HCT116 (cell line): ENCODE measurements around the gene WWOX.

ENCODE experiments used
- SRF ChIP-seq: IDR thresholded peaks from 2 replicates; pipeline ENCODE4 v1.6.1; 2012; ENCODE audit warnings: low read depth
- YY1 ChIP-seq: IDR thresholded peaks from 2 replicates; pipeline ENCODE4 v1.6.1; 2011; ENCODE audit warnings: low read length, low read depth, moderate library complexity, mild to moderate bottlenecking; ENCODE audit not compliant: insufficient replicate concordance; ENCODE audit errors: extremely low read depth
- TF ChIP-seq, protein P1 (sequence below), 3 experiments: fragments of 200-600 bp in 1 of 3; sonication (generic) in 1 of 3; IDR thresholded peaks in 2 of 3; conservative IDR thresholded peaks in 1 of 3; 2 replicates each; pipeline ENCODE4 v1.5.1; 2012 to 2017; ENCODE audit warnings: low read depth in 2 of 3, low read length in 2 of 3, antibody characterized with exemption in 1 of 3, borderline replicate concordance in 1 of 3, control low read depth in 1 of 3, mild to moderate bottlenecking in 1 of 3, mixed read lengths in 1 of 3, mixed run types in 1 of 3, moderate library complexity in 1 of 3; ENCODE audit not compliant: insufficient read depth in 1 of 3

DNA sequence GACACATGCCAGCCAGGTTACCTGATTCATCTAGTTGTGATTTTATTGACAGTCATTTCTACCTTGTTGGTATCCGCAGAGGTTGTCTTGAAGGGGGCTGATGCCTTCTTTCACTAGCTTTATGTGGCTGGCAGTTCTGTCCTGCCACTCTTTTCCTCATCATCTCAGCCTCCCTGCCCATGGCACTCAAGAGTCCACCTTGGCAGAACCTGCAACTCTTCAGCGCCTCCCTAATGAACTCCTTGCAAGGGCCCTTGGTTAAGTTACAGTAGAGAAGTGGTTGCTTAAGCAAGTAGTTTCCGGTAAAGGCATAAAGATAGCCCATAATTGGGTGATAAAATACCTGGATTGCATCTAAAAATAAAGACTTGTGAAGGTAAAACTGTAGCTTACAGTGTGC, 489.9 kb downstream of the WWOX start:
- TF ChIP-seq SRF (no peak), YY1 (no peak)
- TF ChIP-seq, protein P1, sequence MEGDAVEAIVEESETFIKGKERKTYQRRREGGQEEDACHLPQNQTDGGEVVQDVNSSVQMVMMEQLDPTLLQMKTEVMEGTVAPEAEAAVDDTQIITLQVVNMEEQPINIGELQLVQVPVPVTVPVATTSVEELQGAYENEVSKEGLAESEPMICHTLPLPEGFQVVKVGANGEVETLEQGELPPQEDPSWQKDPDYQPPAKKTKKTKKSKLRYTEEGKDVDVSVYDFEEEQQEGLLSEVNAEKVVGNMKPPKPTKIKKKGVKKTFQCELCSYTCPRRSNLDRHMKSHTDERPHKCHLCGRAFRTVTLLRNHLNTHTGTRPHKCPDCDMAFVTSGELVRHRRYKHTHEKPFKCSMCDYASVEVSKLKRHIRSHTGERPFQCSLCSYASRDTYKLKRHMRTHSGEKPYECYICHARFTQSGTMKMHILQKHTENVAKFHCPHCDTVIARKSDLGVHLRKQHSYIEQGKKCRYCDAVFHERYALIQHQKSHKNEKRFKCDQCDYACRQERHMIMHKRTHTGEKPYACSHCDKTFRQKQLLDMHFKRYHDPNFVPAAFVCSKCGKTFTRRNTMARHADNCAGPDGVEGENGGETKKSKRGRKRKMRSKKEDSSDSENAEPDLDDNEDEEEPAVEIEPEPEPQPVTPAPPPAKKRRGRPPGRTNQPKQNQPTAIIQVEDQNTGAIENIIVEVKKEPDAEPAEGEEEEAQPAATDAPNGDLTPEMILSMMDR (IDR thresholded peaks at IDR 0.05 in 2 of 3, conservative IDR thresholded peaks at IDR 0.05 in 1 of 3; ENCODE audit: borderline replicate concordance in 1 of 3, insufficient read depth in 1 of 3, low read depth in 2 of 3, low read length in 2 of 3): no peak
